Measurements from ENCODE around the gene TTC3.

GRCh38 chr21:37082856-37083528 lies 9.9 kb downstream of the TTC3 start:
- TF ChIP-seq CTCF (conservative IDR thresholded peaks at IDR 0.05; ENCODE audit: low read depth, low read length) (no peak), EZH2 (IDR thresholded peaks at IDR 0.05; ENCODE audit: low read length, unreplicated experiment) (no peak)
